Gastroesophageal sphincter (tissue), 4 donors: ENCODE data around the gene CTNNBL1. TPM values are rescaled to one million over a fixed set of nuclear protein-coding genes. Genes with fewer than 3 reads are reported as not detected.

Experiments
- ATAC-seq: fragments of 150-250 bp; one replicate; pipeline ENCODE4 v1.9.1; 2016; ENCODE audit warnings: mild to moderate bottlenecking, moderate library complexity
- H3K27ac ChIP-seq, 4 donors: fragments of 200-600 bp; sonication (generic) in 3 of 4; 1 replicate in 3 of 4; 2 replicates in 1 of 4; pipeline ENCODE4 v1.5.1; 2016 to 2019
- H3K27me3 ChIP-seq: fragments of 200-600 bp; sonication (generic); one replicate; pipeline ENCODE4 v1.5.1; 2019
- H3K36me3 ChIP-seq, 2 donors: fragments of 200-600 bp; sonication (generic); one replicate each; pipeline ENCODE4 v1.5.1; 2019; ENCODE audit warnings: control low read depth in 1 of 2
- H3K4me1 ChIP-seq, 3 donors: fragments of 200-600 bp; sonication (generic); 1 replicate in 2 of 3; 2 replicates in 1 of 3; pipeline ENCODE4 v1.5.1; 2016 to 2019; ENCODE audit warnings: control low read depth in 2 of 3
- H3K4me3 ChIP-seq, 2 donors: fragments of 200-600 bp; sonication (generic); one replicate each; pipeline ENCODE4 v1.5.1; 2019; ENCODE audit warnings: mild to moderate bottlenecking in 1 of 2, moderate library complexity in 1 of 2
- H3K9me3 ChIP-seq, 3 donors: fragments of 200-600 bp; sonication (generic); one replicate each; pipeline ENCODE4 v1.5.1; 2017 to 2019; ENCODE audit warnings: control low read depth in 2 of 3
- CTCF ChIP-seq, 4 experiments: fragments of 200-600 bp in 2 of 4; fragments of 450-650 bp in 2 of 4; sonication (generic) in 1 of 4; IDR thresholded peaks; one replicate each; pipeline ENCODE4 v1.5.1; 2017 to 2019; ENCODE audit warnings: antibody characterized with exemption in 4 of 4, mild to moderate bottlenecking in 2 of 4, moderate library complexity in 2 of 4
- EP300 ChIP-seq: sonication (generic); formaldehyde crosslinking; IDR thresholded peaks from one replicate; pipeline ENCODE4 v1.6.1; 2017; ENCODE audit warnings: antibody characterized with exemption, mild to moderate bottlenecking
- POLR2A ChIP-seq, 2 donors: fragments of 450-650 bp; IDR thresholded peaks; one replicate each; pipeline ENCODE4 v1.6.1; 2017; ENCODE audit warnings: antibody characterized with exemption in 2 of 2, mild to moderate bottlenecking in 2 of 2, moderate library complexity in 1 of 2
- POLR2AphosphoS5 ChIP-seq: sonication (generic); formaldehyde crosslinking; IDR thresholded peaks from one replicate; pipeline ENCODE4 v1.6.1; 2017; ENCODE audit warnings: antibody characterized with exemption
- WGBS, 2 donors: methylation state at CpG; one replicate each; pipeline ENCODE4 v1.1.5; 2018; ENCODE audit warnings: low coverage in 1 of 2; 5-methylcytosine and 5-hydroxymethylcytosine counted together
- total RNA-seq, 4 donors: library from RNA; depleted of rRNA; stranded (reverse); fragments of >200 nt; gene quantifications; one replicate each; pipeline ENCODE4 v1.1.0, GENCODE V29; 2016

Gene CTNNBL1, protein sequence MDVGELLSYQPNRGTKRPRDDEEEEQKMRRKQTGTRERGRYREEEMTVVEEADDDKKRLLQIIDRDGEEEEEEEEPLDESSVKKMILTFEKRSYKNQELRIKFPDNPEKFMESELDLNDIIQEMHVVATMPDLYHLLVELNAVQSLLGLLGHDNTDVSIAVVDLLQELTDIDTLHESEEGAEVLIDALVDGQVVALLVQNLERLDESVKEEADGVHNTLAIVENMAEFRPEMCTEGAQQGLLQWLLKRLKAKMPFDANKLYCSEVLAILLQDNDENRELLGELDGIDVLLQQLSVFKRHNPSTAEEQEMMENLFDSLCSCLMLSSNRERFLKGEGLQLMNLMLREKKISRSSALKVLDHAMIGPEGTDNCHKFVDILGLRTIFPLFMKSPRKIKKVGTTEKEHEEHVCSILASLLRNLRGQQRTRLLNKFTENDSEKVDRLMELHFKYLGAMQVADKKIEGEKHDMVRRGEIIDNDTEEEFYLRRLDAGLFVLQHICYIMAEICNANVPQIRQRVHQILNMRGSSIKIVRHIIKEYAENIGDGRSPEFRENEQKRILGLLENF
- total RNA-seq = 10 to 100 TPM; 43.8 to 58.4 (median 47.1) TPM

DNA sequence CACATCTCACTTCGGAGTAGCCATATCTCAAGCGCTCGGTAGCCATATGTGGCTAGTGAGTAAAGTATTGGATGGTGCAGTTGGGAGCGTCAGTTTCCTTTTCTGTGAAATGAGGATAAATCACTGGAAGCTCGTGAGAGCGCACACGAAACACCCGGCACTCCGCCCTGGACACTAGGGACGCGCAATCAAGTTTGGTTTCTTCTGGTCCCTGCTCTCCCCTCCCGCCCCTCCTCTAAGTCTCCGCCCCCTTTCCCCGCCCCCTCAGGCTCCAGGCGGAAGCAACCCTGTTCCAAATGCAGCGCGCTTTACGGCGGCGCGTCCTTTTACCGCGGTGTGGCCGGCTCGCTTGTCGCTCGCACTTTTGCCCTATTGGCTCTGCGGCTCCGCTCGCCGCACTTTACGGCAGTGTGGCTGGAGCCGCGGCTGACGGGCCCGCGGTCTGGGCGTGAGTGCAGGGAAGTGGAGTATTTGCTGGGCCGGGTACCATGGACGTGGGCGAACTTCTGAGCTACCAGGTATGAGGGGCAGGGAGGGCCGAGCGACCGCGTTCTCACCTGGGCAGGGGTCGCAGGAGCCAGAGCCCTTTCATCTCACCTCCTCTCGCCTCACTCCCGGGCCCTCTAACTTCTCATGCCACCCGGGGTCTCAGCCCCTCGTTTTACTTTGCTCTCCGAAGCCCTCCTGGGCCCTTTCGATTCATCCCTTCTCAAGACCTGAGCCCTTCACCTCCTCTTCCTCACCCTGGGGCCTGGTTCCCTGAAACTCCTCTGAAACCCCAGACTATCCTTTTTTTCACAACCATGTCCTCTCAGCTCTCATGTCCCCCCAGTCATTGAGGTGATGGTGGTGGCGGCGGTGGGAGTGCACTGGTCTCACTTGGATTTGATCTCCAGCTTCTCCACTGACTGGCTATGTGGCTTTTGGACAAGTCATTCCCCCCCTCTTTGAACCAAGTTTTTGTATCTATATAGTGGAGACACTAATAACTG is at the start of gene CTNNBL1:
TSS of gene CTNNBL1 (plus strand) at position 396 of the 992 bp plus-strand sequence. CDS start at position 489, 93 bp downstream.
- peak; percentile 99 for ATAC-seq
- Histone ChIP-seq H3K27me3 (peaks cover 9% of the 10 kb centered on the region), H3K4me1 (peaks cover 0 to 28% (median 17%) of the 10 kb centered on the region in 3 donors), H3K36me3 (no peaks in the 10 kb centered on the region), H3K9me3 (no peaks in the 10 kb centered on the region), H3K4me3 (peak within 1 kb of the TSS; percentile 87 to 97), H3K27ac (peak within 1 kb of the TSS; percentile 52 to 77 (median 72))
- WGBS, 2 donors = 1 to 2% methylated on average over 13 to 15 of the region's 54 CpGs
- TF ChIP-seq POLR2AphosphoS5 (peak; percentile 94), EP300 (no peak), CTCF (IDR thresholded peaks at IDR 0.05) (peak in 1 of 4 experiments; percentile 24), POLR2A (IDR thresholded peaks at IDR 0.05) (peak; percentile 69 to 72)

DNA sequence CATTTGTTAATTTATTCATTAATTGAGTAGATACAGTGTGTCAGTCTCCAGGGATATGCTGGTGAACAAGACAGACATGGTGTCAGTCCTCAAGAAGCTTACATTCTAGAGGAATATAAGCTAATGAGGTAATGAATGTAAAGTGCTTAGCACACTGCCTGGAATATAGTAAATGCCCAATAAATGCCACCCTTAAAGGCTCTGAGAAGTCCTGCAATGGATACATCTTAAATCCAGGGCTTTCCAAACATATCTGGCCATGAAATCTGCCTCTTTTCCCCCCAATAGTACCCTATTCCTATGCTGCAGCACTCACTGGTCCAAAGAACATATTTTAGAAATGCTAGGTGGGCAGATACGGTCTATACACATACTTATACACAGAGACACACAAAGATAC is 49.2 kb upstream of the CTNNBL1 start:
- H3K9me3 ChIP-seq = peaks cover 0 to 5% (median 0%) of the 10 kb centered on the region in 3 donors
- peaks cover 63% of the 10 kb centered on the region for H3K27me3 ChIP-seq
- H3K36me3 ChIP-seq = no peaks in the 10 kb centered on the region
- ATAC-seq = no peak
- no peak for TF ChIP-seq POLR2AphosphoS5
- no peaks in the 10 kb centered on the region for H3K4me1 ChIP-seq
- no peak overlapping the region for H3K27ac ChIP-seq
- no peak overlapping the region for H3K4me3 ChIP-seq
- 60 to 92% methylated on average over 1 of the region's 1 CpG for WGBS, 2 donors

GRCh38 chr20:37647946-37648345 is 45.9 kb upstream of the CTNNBL1 start:
- Histone ChIP-seq H3K27ac (no peak overlapping the region), H3K9me3 (no peaks in the 10 kb centered on the region), H3K4me3 (no peak overlapping the region), H3K36me3 (no peaks in the 10 kb centered on the region), H3K27me3 (peaks cover 48% of the 10 kb centered on the region), H3K4me1 (no peaks in the 10 kb centered on the region)
- 60 to 83% methylated on average over 1 of the region's 3 CpGs for WGBS, 2 donors
- no peak for TF ChIP-seq EP300
- no peak for TF ChIP-seq POLR2A (IDR thresholded peaks at IDR 0.05)
- TF ChIP-seq POLR2AphosphoS5 = no peak
- TF ChIP-seq CTCF (IDR thresholded peaks at IDR 0.05) = no peak
- no peak for ATAC-seq

GRCh38 chr20:37649017-37649416 is 44.8 kb upstream of the CTNNBL1 start:
- Histone ChIP-seq H3K9me3 (no peaks in the 10 kb centered on the region), H3K27ac (no peak overlapping the region), H3K4me3 (no peak overlapping the region), H3K36me3 (no peaks in the 10 kb centered on the region), H3K27me3 (peaks cover 37% of the 10 kb centered on the region), H3K4me1 (no peaks in the 10 kb centered on the region)
- 65 to 81% methylated on average over 2 of the region's 2 CpGs for WGBS, 2 donors
- TF ChIP-seq CTCF (IDR thresholded peaks at IDR 0.05) (no peak), POLR2A (IDR thresholded peaks at IDR 0.05) (no peak), POLR2AphosphoS5 (no peak), EP300 (no peak)
- no peak for ATAC-seq
